ENCODE measurements around the gene PODXL.

GRCh38 chr7:131538813-131539179 is 17.6 kb downstream of the PODXL start:
- TF ChIP-seq CTCF (IDR thresholded peaks at IDR 0.05; ENCODE audit: low read length): no peak
- TF ChIP-seq EZH2 (optimal IDR thresholded peaks at IDR 0.05; ENCODE audit: low read depth, low read length): no peak

Measured in MM.1S (cell line).